GM19328 (cell line): ENCODE results near the gene PLD5.
"Not testable (repeated sequence)": the region's sequence is repeated elsewhere in the genome, so short reads cannot be mapped to it uniquely, and the experiment has no call there.

Source experiments
- ATAC-seq: cut with Tn5 transposase; IDR thresholded peaks from one replicate; pipeline ENCODE4 v1.9.1; 2021; ENCODE audit warnings: mild to moderate bottlenecking, moderate library complexity; ENCODE audit not compliant: unreplicated experiment

Gene PLD5

GRCh38 chr1:242081446-242081845 is 443.1 kb downstream of the PLD5 start:
- no peak for ATAC-seq

DNA sequence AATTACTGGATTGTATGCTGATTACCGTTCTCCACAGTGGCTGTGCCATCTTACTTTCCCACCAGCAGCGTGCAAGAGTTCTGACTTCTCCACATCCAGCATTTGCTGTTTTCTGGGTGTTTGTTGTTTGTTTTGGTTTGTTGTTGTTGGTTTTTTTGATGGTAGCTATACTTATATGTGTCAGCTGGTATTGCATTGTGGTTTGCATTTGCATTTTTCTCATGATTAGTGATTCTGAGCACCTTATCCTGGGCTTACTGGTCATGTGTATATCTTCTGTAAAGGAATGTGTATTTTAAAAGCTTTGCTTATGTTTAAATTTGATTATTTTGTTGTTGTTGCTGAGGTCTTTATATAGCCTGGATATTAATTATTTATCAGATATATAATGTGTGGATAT is 458.7 kb downstream of the PLD5 start:
- ATAC-seq, result no peak

GRCh38 chr1:242062271-242062670 is 462.2 kb downstream of the PLD5 start:
- no peak for ATAC-seq

DNA sequence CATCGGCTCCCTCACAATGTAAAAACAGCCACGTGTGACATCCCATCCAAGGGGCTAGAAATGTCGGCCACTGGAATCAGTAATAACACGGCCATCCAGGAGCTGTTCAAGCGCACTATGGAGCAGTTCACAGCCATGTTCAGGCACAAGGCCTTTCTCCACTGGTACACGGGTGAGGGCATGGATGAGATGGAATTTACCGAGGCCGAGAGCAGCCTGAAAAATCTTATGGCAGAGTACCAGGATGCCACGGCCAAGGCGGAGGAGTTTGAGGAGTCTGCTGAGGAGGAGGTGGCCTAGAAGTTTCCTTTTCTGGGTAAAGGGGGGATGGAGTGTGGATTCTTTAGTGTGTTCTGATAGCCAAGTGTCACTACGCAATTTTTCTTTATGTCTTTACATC is 464.5 kb downstream of the PLD5 start:
- no peak for ATAC-seq

DNA sequence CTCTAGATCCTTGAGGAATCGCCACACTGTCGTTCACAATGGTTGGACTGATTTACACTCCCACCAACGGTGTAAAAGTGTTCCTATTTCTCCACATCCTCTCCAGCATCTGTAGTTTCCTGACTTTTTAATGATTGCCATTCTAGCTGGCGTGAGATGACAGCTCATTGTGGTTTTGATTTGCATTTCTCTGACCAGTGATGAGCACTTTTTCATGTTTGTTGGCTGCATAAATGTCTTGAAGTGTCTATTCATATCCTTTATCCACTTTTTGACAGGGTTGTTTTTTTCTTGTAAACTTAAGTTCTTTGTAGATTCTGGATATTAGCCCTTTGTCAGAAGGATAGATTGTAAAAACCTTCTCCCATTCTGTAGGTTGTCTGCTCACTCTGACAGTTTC is 465.9 kb downstream of the PLD5 start:
- not testable (repeated sequence) for ATAC-seq

- ATAC-seq, result not testable (repeated sequence)
Observed at GRCh38 chr1:242058181-242058580, 466.3 kb downstream of the PLD5 start.

DNA sequence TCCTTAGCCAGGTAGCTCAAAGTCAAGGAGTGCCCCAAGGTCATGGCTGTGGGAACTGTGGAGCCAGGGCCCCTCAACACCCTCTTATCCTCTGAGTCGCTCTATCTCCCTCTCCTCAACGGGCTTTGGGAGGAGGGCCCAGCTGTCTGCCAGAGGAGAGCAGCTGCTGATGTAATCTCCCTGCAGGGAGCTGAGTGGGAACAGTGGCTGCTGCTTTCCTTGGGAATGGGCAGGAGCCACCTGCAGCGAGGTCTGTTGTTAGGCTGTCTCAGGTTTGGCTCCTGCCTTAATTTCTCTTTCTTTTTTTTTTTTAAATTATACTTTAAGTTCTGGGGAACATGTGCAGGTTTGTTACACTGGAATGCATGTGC is 466.8 kb downstream of the PLD5 start:
- ATAC-seq, result no peak

- no peak for ATAC-seq
Observed at GRCh38 chr1:242056988-242057744, 467.3 kb downstream of the PLD5 start.

DNA sequence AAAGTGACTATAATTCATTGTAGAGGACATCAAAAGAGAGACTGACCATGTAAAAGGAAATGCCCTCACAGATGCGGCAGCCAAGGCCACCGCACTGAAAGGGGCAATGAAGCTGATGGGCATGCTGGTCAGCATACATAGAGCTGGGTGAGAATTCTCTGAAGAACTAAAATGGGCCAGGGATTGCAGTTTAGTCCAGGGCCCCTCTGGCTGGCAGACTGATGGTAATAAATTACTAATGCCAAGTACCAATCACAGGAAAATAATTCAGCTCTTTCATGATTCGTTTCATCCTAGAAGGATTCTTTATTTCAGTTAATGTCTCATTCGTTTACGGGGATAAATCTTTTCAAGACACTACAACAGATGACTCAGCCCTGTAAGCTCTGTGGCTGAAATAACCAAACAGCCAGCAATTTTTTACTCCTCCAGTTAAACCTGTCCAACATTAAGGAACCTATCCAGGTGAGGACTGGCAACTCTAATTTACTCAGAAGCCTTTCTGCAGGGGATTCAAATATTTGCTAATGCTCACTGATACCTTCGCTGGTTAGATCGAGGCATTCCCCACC is 468.7 kb downstream of the PLD5 start:
- ATAC-seq, result no peak

DNA sequence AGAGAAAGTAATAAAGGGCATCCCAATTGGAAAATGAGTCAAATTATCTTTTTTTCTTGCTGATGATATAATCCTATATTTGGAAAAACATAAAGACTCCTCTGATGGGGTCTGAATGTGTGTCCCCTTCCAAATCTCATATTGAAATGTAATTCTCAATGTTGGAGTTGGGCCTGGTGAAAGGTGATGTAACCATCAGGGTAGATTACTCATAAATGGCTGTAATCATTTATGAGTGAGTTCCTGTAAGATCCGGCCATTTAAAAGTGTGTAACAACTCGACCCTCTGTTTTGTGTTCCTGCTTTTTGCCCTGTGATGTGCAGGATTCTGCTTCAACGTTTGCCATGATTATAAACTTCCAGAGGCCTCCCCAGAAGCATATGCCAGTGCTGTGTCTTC is 481.3 kb downstream of the PLD5 start:
- ATAC-seq, result no peak

- ATAC-seq, result no peak
Observed at GRCh38 chr1:242034392-242034791, 490.1 kb downstream of the PLD5 start.

DNA sequence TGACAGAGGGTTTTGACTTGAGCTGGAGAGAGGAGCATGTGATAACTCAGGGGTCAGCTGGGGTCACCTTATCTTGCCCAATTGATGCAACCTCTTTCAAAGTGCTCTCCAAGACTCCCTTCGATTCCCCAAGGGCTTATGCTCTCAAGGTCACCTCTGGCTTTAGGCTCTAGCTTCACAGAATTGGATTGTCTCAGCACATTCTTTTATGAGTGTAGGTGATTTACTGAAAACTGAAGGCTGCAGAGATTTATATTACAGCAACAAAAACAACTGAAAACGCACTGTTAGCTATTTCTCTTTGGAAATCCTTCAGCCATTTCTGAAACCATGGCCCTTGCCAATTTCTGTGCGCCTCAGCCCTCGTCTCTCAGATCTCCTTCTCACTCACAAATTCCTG is 491.1 kb downstream of the PLD5 start:
- ATAC-seq, result no peak
